PC-9 (cell line): ENCODE results near the gene RAD52. TPM values are rescaled to one million over a fixed set of nuclear protein-coding genes. Genes with fewer than 3 reads are reported as not detected.

Source experiments
- BruUV-seq: library from RNA; stranded (reverse); fragments of 400-500 nt; replicated peaks from 2 replicates; lab custom pipeline; 2021; lab: Mats Ljungman, UMichigan
- CTCF ChIA-PET: fragments of 300-600 bp; sonication (Branson Sonifier 250); formaldehyde crosslinking; loops from one replicate; lab custom pipeline; 2022; ENCODE audit warnings: antibody characterized with exemption; lab: Charles Lee
- POLR2A ChIA-PET: fragments of 300-600 bp; sonication (Branson Sonifier 250); formaldehyde crosslinking; loops from one replicate; lab custom pipeline; 2022; ENCODE audit warnings: antibody characterized with exemption; ENCODE audit not compliant: unreplicated experiment; lab: Charles Lee
- DNase-seq, 2 experiments: peaks; one replicate each; pipeline versions ENCODE4 v3.0.0 to v3.0.0-alpha.2; 2015 to 2022; ENCODE audit warnings: mixed read lengths in 1 of 2
- H2AFZ ChIP-seq: fragments of 200-600 bp; sonication (generic); 2 replicates; pipeline ENCODE4 v1.8.1; 2017; ENCODE audit warnings: antibody characterized with exemption
- H3F3A ChIP-seq: fragments of 200-600 bp; sonication (generic); 2 replicates; pipeline ENCODE4 v1.8.1; 2017; ENCODE audit warnings: antibody characterized with exemption, mild to moderate bottlenecking, low read depth; ENCODE audit not compliant: insufficient read depth
- H3K27ac ChIP-seq: fragments of 200-600 bp; sonication (generic); 2 replicates; pipeline ENCODE4 v1.6.1; 2016; ENCODE audit warnings: mixed run types
- H3K27me3 ChIP-seq: fragments of 200-600 bp; sonication (generic); 2 replicates; pipeline ENCODE4 v1.6.1; 2016; ENCODE audit warnings: low read depth, mixed run types; ENCODE audit not compliant: insufficient read depth
- H3K36me3 ChIP-seq: fragments of 200-600 bp; sonication (generic); 2 replicates; pipeline ENCODE4 v1.6.1; 2016; ENCODE audit warnings: low read depth, mixed run types
- H3K4me1 ChIP-seq: fragments of 200-600 bp; sonication (generic); replicated peaks from 2 replicates; pipeline ENCODE4 v1.6.1; 2016; ENCODE audit warnings: mixed run types; ENCODE audit not compliant: insufficient read depth
- H3K4me2 ChIP-seq: fragments of 200-600 bp; sonication (generic); 2 replicates; pipeline ENCODE4 v1.6.1; 2017; ENCODE audit warnings: mixed run types
- H3K4me3 ChIP-seq: fragments of 200-600 bp; sonication (generic); 2 replicates; pipeline ENCODE4 v1.6.1; 2016; ENCODE audit warnings: mixed run types
- H3K79me2 ChIP-seq: fragments of 200-600 bp; sonication (generic); 2 replicates; pipeline ENCODE4 v1.6.1; 2017; ENCODE audit warnings: low read depth, mixed run types
- H3K9me2 ChIP-seq: fragments of 200-600 bp; sonication (generic); 2 replicates; pipeline ENCODE4 v1.8.1; 2017; ENCODE audit warnings: mild to moderate bottlenecking; ENCODE audit not compliant: insufficient read depth
- H3K9me3 ChIP-seq: fragments of 200-600 bp; sonication (generic); 2 replicates; pipeline ENCODE4 v1.8.1; 2016; ENCODE audit warnings: low read depth; ENCODE audit not compliant: insufficient read depth
- H4K20me1 ChIP-seq: fragments of 200-600 bp; sonication (generic); 2 replicates; pipeline ENCODE4 v1.8.1; 2017; ENCODE audit not compliant: insufficient read depth
- EZH2 ChIP-seq: fragments of 200-600 bp; sonication (generic); IDR thresholded peaks from 2 replicates; pipeline ENCODE4 v1.8.0; 2017; ENCODE audit warnings: antibody characterized with exemption, low read depth
- intact Hi-C: fragments of 100-400 bp; cut with micrococcal nuclease; formaldehyde crosslinking; loops from one replicate; pipeline ENCODE4 v1.10.0; 2022; ENCODE audit not compliant: unreplicated experiment
- total RNA-seq: library from RNA; stranded (reverse); gene quantifications from 2 replicates; pipeline ENCODE4 v1.2.3, GENCODE V29; 2021
- TF ChIP-seq, protein P1 (sequence below): fragments of 200-600 bp; sonication (generic); conservative IDR thresholded peaks from 2 replicates; pipeline ENCODE4 v1.6.1; 2017; ENCODE audit warnings: mixed run types, antibody characterized with exemption, mild to moderate bottlenecking, moderate library complexity

Gene RAD52
- total RNA-seq, 1 experiment from 2014 or later: 25.0 TPM

DNA sequence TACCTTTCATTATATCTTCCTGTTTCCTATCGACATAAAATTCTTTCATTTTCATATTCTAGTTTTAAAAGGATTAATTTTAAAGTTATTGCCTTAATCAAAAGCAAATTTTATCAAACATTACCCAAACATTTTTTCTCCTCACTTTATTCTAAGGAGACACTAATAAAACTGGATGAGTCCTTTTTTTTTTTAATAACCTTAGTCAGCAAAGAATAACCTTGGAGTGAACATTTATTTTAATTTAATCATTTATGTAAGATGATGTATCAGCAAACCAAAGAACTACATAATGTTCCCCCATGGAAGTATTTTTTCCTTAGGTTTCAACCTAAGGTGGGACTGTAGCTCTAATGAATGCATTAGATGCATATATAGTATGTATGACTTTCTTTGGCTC, 83.9 kb downstream of the RAD52 start:
- TF ChIP-seq, protein P1, sequence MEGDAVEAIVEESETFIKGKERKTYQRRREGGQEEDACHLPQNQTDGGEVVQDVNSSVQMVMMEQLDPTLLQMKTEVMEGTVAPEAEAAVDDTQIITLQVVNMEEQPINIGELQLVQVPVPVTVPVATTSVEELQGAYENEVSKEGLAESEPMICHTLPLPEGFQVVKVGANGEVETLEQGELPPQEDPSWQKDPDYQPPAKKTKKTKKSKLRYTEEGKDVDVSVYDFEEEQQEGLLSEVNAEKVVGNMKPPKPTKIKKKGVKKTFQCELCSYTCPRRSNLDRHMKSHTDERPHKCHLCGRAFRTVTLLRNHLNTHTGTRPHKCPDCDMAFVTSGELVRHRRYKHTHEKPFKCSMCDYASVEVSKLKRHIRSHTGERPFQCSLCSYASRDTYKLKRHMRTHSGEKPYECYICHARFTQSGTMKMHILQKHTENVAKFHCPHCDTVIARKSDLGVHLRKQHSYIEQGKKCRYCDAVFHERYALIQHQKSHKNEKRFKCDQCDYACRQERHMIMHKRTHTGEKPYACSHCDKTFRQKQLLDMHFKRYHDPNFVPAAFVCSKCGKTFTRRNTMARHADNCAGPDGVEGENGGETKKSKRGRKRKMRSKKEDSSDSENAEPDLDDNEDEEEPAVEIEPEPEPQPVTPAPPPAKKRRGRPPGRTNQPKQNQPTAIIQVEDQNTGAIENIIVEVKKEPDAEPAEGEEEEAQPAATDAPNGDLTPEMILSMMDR: no peak
- TF ChIP-seq EZH2: no peak
- BruUV-seq: no TSS peak
- H2AFZ ChIP-seq: no peak overlapping the region
- no peaks in the 10 kb centered on the region for H3K9me2 ChIP-seq
- no peak for DNase-seq
- H3K79me2 ChIP-seq: no peaks in the 10 kb centered on the region
- ChIA-PET CTCF (no interaction called here), POLR2A (no interaction called here)
- H3K4me2 ChIP-seq: no peak overlapping the region
- H3F3A ChIP-seq: no peaks in the 10 kb centered on the region
- H3K27me3 ChIP-seq: no peaks in the 10 kb centered on the region
- no peak overlapping the region for H3K27ac ChIP-seq
- H4K20me1 ChIP-seq: no peaks in the 10 kb centered on the region
- H3K4me1 ChIP-seq: no peaks in the 10 kb centered on the region
- no peaks in the 10 kb centered on the region for H3K9me3 ChIP-seq
- H3K4me3 ChIP-seq: no peak overlapping the region
- intact Hi-C loops: no loop called here
- peaks cover 31% of the 10 kb centered on the region for H3K36me3 ChIP-seq

- Histone ChIP-seq H2AFZ (no peak overlapping the region), H3K36me3 (peaks cover 30% of the 10 kb centered on the region), H3K9me2 (no peaks in the 10 kb centered on the region), H3F3A (no peaks in the 10 kb centered on the region), H3K9me3 (no peaks in the 10 kb centered on the region), H3K4me1 (no peaks in the 10 kb centered on the region), H4K20me1 (no peaks in the 10 kb centered on the region), H3K27me3 (no peaks in the 10 kb centered on the region), H3K27ac (no peak overlapping the region; the same call in 1 of the 2 replicates), H3K4me2 (no peak overlapping the region), H3K79me2 (no peaks in the 10 kb centered on the region), H3K4me3 (no peak overlapping the region)
- BruUV-seq: no TSS peak
- ChIA-PET CTCF (no interaction called here), POLR2A (interaction anchor here (0.6 kb wide), 1 partner anchor 8 kb away, joined by 5 read pairs; no protein-coding TSS in a partner anchor)
- intact Hi-C loops: no loop called here
- TF ChIP-seq, protein P1: no peak
- TF ChIP-seq EZH2: no peak
- no peak for DNase-seq
These were observed 86.2 kb downstream of the RAD52 start for GRCh38 chr12:863285-863684.

- Histone ChIP-seq H3K4me2 (no peak overlapping the region), H3F3A (no peaks in the 10 kb centered on the region), H2AFZ (no peak overlapping the region), H3K4me1 (no peaks in the 10 kb centered on the region), H3K4me3 (no peak overlapping the region), H3K27me3 (no peaks in the 10 kb centered on the region), H3K36me3 (peaks cover 31% of the 10 kb centered on the region), H3K9me2 (no peaks in the 10 kb centered on the region), H4K20me1 (no peaks in the 10 kb centered on the region), H3K27ac (no peak overlapping the region; the same call in 1 of the 2 replicates), H3K79me2 (no peaks in the 10 kb centered on the region), H3K9me3 (no peaks in the 10 kb centered on the region)
- BruUV-seq: no TSS peak
- DNase-seq: no peak
- intact Hi-C loops: no loop called here
- ChIA-PET POLR2A (no interaction called here), CTCF (no interaction called here)
- TF ChIP-seq, protein P1: no peak
- TF ChIP-seq EZH2: no peak
These were observed 87.1 kb downstream of the RAD52 start for GRCh38 chr12:862303-862911.

Other genes with a start within 250 kb of the RAD52 start
- 142 and 150 TPM in 2 replicates for gene WNK1, start 197.1 kb downstream of the RAD52 start, total RNA-seq
- 47.2 and 52.0 TPM in 2 replicates for gene ERC1, start 41.5 kb upstream of the RAD52 start, total RNA-seq